LNCAP (cell line): ENCODE results near the gene SMYD5.

ENCODE experiments used
- TF ChIP-seq, protein P1 (sequence below): fragments of 450-650 bp; IDR thresholded peaks from 2 replicates; pipeline ENCODE4 v1.5.1; 2017; ENCODE audit warnings: mild to moderate bottlenecking

The SMYD5 gene

DNA sequence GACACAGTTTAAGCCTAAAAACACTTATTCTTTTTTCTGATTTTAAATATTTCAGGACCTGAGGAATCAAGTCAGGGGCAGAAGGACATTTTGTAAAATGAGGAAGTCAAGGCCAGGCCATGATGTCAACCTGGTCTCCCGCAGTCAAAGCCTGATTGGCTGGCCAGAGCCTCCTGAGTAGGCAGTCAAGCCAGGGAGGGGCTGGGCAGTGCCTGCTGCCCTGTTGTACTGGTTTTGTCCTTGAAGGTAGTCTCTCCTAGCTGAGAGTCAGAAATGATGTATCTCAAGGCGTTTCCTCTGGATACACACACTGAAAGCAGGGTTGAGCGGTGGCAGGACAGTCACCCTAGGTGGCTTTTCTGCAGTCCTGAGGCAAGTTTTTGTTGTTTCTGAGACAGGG, 39.9 kb downstream of the SMYD5 start:
- TF ChIP-seq, protein P1, sequence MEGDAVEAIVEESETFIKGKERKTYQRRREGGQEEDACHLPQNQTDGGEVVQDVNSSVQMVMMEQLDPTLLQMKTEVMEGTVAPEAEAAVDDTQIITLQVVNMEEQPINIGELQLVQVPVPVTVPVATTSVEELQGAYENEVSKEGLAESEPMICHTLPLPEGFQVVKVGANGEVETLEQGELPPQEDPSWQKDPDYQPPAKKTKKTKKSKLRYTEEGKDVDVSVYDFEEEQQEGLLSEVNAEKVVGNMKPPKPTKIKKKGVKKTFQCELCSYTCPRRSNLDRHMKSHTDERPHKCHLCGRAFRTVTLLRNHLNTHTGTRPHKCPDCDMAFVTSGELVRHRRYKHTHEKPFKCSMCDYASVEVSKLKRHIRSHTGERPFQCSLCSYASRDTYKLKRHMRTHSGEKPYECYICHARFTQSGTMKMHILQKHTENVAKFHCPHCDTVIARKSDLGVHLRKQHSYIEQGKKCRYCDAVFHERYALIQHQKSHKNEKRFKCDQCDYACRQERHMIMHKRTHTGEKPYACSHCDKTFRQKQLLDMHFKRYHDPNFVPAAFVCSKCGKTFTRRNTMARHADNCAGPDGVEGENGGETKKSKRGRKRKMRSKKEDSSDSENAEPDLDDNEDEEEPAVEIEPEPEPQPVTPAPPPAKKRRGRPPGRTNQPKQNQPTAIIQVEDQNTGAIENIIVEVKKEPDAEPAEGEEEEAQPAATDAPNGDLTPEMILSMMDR, result no peak

DNA sequence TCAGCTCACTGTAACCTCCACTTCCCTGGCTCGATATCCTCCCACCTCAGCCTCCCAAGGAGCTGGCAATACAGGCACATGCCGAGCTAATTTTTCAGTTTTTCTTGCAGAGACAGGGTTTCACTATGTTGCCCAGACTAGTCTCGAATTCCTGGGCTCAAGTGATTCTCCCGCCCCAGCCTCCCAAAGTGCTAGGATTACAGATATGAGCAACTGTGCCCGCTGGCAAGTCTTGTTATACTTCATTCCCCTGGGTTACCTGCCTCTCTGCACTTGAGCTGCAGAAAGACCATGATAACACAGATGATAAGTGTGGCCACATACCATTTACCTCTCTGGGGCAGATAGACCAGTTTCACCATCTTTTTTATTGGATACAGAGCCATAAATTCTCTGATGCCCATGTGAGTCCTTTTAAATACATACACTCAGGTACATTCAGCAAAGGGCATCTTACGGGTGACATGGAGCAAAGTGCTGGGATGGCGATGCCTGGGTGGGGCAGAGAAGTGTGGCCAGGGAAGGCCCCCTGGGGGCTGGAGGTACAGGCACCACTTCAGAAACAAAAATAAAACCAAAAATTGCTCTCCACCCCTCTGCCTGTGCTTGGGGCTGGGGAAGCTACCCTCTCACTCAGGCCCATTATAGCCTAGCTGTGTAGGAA, 40.4 kb downstream of the SMYD5 start:
- TF ChIP-seq, protein P1, result no peak

DNA sequence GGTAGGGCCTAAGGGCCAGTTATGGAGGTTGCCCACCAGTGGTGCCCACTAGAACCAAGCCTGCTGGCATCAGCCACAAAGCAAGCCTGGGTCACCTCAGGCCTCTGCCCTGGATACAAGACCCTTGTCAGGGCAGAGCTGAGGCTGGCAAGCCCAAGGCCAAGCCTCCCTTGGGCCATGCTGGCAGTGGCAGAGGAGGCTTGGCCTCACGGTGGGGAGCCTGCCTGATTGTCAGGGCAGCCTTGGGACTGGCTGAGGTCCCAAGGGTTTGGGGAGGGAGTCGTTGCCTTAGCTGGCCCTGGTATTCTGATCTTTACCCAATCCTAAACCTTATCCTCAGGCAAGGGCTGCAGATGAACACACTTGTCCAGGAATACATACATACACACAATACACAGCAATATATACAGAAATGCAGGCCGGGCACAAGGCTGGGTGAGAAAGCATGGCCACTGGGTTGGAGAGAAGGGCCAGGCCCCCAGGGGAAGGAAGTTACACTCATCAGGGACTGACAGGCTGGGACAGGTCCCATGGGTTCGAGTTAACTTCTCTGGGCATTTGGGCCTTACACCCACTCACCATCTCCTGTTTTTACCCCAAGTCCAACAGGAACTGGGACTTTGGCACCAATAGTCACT, 41.1 kb downstream of the SMYD5 start:
- TF ChIP-seq, protein P1, result no peak

DNA sequence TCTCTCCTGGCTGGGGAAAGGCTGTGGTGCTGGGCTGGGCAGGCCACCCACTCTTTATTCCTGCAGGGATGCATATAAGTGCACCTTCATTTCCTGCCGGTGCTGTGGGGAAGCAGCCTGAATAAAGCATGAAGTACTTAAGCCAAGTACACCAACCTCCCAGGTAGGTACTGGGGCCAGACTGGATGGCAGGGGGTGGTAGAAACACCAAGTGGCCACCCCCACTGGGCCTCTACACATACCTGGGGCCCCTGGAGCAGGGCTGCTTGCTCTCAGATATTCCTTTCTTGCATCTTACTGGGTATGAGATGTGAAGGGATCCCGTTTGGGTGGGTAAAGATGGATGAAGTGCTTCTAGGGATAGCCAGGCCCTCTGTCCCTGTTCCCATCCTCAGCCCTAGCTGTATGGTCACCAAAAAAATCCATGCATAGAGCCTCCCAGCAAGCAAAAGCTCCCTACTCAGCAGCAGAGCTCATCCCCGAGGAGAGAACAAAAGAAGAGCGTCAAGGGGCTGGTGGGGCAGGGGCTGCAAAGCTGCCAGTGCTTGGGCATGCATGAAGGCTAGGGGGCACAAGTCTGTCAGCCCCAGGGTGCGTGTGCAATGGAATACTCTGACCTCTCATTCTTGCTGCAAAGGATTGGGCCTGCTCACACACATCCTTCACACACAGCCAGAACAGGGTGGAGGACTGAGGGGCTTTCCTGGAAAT, 42.0 kb downstream of the SMYD5 start:
- TF ChIP-seq, protein P1, result no peak

DNA sequence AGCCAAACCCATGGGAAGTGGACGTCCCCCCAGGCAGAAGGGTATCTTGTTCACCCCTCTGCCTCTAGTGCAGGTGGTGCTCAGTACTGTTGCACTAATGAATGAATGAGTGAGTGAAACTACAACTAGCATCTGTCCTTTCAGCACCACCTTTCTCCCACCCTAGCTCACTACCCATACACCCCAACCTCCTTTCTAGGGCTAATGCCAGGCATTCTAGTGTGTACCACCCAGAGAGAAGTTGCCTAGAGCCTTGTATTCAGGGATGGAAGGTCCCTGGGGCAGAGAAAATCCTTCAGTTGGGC, 42.5 kb downstream of the SMYD5 start:
- TF ChIP-seq, protein P1, result no peak

DNA sequence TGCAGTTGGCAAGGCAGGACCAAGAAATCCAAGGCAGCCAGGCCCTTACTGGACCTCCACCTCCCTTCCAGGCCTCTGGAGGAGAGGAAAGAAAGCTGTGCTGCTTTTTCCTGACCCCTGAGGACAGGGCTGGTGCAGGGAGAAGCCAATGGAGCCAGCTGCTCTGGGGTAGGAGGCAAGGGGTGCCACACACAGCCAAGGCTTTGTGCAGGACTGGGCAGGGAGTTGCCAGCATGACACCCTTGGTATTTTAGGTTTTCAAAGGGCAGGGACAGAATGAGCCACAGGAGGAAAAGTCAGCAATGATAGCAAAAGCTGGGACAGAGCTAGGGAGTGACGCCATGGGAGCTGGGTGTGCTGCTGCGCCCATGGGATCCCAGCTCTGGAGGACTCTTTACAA, 43.0 kb downstream of the SMYD5 start:
- TF ChIP-seq, protein P1, result no peak

DNA sequence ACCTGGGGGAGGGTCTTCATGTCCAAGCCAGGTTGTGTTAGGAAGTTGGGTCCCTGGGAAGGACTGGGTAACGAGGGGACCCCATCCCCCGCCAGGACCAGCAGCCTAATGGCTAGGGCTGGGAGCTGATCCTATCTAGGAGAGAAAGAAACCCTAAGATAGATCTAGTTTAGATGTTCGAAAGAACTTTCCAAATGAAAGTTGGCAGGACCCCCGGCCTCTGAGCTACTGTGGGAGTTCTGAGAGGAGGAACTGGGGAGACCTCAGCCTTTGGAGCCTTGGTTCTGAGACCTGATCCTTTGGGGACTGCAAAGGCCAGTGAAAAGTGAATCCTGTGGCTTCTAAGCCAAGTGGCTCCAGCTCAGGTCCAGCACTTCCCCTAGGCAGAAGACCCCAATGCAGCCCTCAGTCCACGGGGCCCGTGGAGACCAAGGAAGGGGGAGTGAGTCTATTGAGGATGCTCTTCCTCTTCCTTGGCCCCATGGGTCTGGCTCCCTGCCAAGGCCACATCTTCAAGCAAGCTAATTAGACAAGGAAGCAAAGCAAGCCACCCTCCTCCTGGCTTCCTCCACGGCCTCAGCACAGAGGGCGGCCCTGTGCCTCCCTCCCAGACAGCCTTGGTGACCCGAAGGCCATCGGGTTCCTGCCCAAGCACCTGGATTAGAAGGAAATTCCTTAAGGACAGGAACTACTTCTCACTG, 43.5 kb downstream of the SMYD5 start:
- TF ChIP-seq, protein P1, result no peak
